ENCODE results near the gene ACR. TPM values are rescaled to one million over a fixed set of nuclear protein-coding genes. Genes with fewer than 3 reads are reported as not detected.

Gene ACR
- polyA plus RNA-seq (2013, experiment 1 of 2; ENCODE audit: insufficient read length): not detected
- not detected for polyA plus RNA-seq (2013, experiment 2 of 2; ENCODE audit: insufficient read length)

- no peak for DNase-seq
Observed at GRCh38 chr22:50737728-50738648, at the start of gene ACR. Gene ACR, plus strand, starts transcription at chr22:50738204. Its CDS starts 32 bp downstream, at chr22:50738236.

- DNase-seq: no peak
Observed at GRCh38 chr22:50688448-50688847, 49.6 kb upstream of the ACR start.

GRCh38 chr22:50691521-50691920, 46.5 kb upstream of the ACR start:
- peak; percentile 44 for DNase-seq

GRCh38 chr22:50693462-50693861, 44.5 kb upstream of the ACR start:
- no peak for DNase-seq

- no peak for DNase-seq
Observed at GRCh38 chr22:50694099-50694605, 43.9 kb upstream of the ACR start.

GRCh38 chr22:50694766-50695420, 43.1 kb upstream of the ACR start:
- DNase-seq: no peak

GRCh38 chr22:50695421-50696250, 42.4 kb upstream of the ACR start:
- no peak for DNase-seq

GRCh38 chr22:50696251-50696798, 41.7 kb upstream of the ACR start:
- no peak for DNase-seq

- DNase-seq: peak; percentile 38
Observed at GRCh38 chr22:50696799-50697561, 41.0 kb upstream of the ACR start.

- DNase-seq: no peak
Observed at GRCh38 chr22:50697667-50698506, 40.1 kb upstream of the ACR start.

- no peak for DNase-seq
Observed at GRCh38 chr22:50698546-50698945, 39.5 kb upstream of the ACR start.

- DNase-seq: no peak
Observed at GRCh38 chr22:50699001-50699755, 38.8 kb upstream of the ACR start.

GRCh38 chr22:50699756-50700386, 38.1 kb upstream of the ACR start:
- no peak for DNase-seq

GRCh38 chr22:50700387-50701075, 37.5 kb upstream of the ACR start:
- DNase-seq: peak; percentile 7

GRCh38 chr22:50701076-50701419, 37.0 kb upstream of the ACR start:
- no peak for DNase-seq

- no peak for DNase-seq
Observed at GRCh38 chr22:50701428-50702154, 36.4 kb upstream of the ACR start.

- no peak for DNase-seq
Observed at GRCh38 chr22:50702261-50702671, 35.7 kb upstream of the ACR start.
